ENCODE data around the gene IGSF9. TPM values are rescaled to one million over a fixed set of nuclear protein-coding genes. Genes with fewer than 3 reads are reported as not detected.

Gene IGSF9
- total and polyA plus RNA-seq, 2 of the 13 experiments (the other 11 are each of a cell fraction or from before 2014, with no cell fraction given), result 0.03 TPM; not detected in 1

DNA sequence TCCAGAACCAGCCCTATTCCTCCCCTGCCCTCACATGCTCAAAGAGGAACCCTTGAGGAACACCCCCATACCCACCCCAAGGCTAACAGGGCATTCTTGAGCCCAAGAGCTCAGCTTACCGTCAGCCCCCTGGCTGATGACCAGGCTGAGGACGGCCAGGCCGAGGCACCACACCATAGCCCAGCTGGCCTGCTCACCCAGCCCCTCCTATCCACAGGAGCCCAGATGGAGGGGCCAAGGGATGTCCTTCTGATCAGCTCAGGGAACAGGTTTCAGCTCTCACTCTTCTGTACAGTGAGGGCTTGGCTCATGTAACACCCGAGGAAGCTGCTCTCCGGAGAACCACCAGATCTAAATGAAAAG, 2.2 kb downstream of the IGSF9 start:
- no peak overlapping the region for H3K27ac ChIP-seq (ENCODE audit: extremely low read length, insufficient read depth, low read length)
- no peaks in the 10 kb centered on the region for H3K79me2 ChIP-seq (ENCODE audit: insufficient read depth, low read length)
- CTCF ChIA-PET (ENCODE audit: low intra/inter-chr PET ratio, low total read pairs), result no interaction called here
- no peak overlapping the region for H3K4me3 ChIP-seq (replicated peaks in 1 of 3; ENCODE audit: insufficient read depth in 1 of 3, low read depth in 2 of 3, low read length in 3 of 3)
- DNase-seq (ENCODE audit: low spot score), result no peak
- no peak for TF ChIP-seq PTBP1 (IDR thresholded peaks at IDR 0.05; ENCODE audit: low read depth, low read length, poor library complexity, severe bottlenecking)
- no peak for TF ChIP-seq MIXL1 (CRISPR knock-in tag; IDR thresholded peaks at IDR 0.05)
- TF ChIP-seq SNAI1 (CRISPR knock-in tag; IDR thresholded peaks at IDR 0.05; ENCODE audit: borderline replicate concordance), result no peak
- TF ChIP-seq ZNF883 (CRISPR knock-in tag; IDR thresholded peaks at IDR 0.05; ENCODE audit: not compliant biosample characterization), result no peak
- TF ChIP-seq, protein P1, sequence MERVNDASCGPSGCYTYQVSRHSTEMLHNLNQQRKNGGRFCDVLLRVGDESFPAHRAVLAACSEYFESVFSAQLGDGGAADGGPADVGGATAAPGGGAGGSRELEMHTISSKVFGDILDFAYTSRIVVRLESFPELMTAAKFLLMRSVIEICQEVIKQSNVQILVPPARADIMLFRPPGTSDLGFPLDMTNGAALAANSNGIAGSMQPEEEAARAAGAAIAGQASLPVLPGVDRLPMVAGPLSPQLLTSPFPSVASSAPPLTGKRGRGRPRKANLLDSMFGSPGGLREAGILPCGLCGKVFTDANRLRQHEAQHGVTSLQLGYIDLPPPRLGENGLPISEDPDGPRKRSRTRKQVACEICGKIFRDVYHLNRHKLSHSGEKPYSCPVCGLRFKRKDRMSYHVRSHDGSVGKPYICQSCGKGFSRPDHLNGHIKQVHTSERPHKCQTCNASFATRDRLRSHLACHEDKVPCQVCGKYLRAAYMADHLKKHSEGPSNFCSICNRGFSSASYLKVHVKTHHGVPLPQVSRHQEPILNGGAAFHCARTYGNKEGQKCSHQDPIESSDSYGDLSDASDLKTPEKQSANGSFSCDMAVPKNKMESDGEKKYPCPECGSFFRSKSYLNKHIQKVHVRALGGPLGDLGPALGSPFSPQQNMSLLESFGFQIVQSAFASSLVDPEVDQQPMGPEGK (CRISPR knock-in tag; IDR thresholded peaks at IDR 0.05), result no peak
- TF ChIP-seq SAP130 (CRISPR knock-in tag; IDR thresholded peaks at IDR 0.05; ENCODE audit: low read depth), result no peak
- TF ChIP-seq, protein P2, sequence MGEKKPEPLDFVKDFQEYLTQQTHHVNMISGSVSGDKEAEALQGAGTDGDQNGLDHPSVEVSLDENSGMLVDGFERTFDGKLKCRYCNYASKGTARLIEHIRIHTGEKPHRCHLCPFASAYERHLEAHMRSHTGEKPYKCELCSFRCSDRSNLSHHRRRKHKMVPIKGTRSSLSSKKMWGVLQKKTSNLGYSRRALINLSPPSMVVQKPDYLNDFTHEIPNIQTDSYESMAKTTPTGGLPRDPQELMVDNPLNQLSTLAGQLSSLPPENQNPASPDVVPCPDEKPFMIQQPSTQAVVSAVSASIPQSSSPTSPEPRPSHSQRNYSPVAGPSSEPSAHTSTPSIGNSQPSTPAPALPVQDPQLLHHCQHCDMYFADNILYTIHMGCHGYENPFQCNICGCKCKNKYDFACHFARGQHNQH (CRISPR knock-in tag; IDR thresholded peaks at IDR 0.05), result no peak
- TF ChIP-seq, protein P3, sequence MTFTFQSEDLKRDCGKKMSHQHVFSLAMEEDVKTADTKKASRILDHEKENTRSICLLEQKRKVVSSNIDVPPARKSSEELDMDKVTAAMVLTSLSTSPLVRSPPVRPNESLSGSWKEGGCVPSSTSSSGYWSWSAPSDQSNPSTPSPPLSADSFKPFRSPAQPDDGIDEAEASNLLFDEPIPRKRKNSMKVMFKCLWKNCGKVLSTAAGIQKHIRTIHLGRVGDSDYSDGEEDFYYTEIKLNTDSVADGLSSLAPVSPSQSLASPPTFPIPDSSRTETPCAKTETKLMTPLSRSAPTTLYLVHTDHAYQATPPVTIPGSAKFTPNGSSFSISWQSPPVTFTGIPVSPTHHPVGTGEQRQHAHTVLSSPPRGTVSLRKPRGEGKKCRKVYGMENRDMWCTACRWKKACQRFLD (CRISPR knock-in tag; IDR thresholded peaks at IDR 0.05; ENCODE audit: borderline replicate concordance), result no peak
- no peak for TF ChIP-seq KAT7 (CRISPR knock-in tag; IDR thresholded peaks at IDR 0.05; ENCODE audit: borderline replicate concordance)
- TF ChIP-seq ZNF143 (CRISPR knock-in tag; IDR thresholded peaks at IDR 0.05), result no peak
- TF ChIP-seq, protein P4, sequence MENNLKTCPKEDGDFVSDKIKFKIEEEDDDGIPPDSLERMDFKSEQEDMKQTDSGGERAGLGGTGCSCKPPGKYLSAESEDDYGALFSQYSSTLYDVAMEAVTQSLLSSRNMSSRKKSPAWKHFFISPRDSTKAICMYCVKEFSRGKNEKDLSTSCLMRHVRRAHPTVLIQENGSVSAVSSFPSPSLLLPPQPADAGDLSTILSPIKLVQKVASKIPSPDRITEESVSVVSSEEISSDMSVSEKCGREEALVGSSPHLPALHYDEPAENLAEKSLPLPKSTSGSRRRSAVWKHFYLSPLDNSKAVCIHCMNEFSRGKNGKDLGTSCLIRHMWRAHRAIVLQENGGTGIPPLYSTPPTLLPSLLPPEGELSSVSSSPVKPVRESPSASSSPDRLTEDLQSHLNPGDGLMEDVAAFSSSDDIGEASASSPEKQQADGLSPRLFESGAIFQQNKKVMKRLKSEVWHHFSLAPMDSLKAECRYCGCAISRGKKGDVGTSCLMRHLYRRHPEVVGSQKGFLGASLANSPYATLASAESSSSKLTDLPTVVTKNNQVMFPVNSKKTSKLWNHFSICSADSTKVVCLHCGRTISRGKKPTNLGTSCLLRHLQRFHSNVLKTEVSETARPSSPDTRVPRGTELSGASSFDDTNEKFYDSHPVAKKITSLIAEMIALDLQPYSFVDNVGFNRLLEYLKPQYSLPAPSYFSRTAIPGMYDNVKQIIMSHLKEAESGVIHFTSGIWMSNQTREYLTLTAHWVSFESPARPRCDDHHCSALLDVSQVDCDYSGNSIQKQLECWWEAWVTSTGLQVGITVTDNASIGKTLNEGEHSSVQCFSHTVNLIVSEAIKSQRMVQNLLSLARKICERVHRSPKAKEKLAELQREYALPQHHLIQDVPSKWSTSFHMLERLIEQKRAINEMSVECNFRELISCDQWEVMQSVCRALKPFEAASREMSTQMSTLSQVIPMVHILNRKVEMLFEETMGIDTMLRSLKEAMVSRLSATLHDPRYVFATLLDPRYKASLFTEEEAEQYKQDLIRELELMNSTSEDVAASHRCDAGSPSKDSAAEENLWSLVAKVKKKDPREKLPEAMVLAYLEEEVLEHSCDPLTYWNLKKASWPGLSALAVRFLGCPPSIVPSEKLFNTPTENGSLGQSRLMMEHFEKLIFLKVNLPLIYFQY (CRISPR knock-in tag; IDR thresholded peaks at IDR 0.05; ENCODE audit: borderline replicate concordance), result no peak
- TF ChIP-seq, protein P5, sequence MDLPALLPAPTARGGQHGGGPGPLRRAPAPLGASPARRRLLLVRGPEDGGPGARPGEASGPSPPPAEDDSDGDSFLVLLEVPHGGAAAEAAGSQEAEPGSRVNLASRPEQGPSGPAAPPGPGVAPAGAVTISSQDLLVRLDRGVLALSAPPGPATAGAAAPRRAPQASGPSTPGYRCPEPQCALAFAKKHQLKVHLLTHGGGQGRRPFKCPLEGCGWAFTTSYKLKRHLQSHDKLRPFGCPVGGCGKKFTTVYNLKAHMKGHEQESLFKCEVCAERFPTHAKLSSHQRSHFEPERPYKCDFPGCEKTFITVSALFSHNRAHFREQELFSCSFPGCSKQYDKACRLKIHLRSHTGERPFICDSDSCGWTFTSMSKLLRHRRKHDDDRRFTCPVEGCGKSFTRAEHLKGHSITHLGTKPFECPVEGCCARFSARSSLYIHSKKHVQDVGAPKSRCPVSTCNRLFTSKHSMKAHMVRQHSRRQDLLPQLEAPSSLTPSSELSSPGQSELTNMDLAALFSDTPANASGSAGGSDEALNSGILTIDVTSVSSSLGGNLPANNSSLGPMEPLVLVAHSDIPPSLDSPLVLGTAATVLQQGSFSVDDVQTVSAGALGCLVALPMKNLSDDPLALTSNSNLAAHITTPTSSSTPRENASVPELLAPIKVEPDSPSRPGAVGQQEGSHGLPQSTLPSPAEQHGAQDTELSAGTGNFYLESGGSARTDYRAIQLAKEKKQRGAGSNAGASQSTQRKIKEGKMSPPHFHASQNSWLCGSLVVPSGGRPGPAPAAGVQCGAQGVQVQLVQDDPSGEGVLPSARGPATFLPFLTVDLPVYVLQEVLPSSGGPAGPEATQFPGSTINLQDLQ (CRISPR knock-in tag; IDR thresholded peaks at IDR 0.05), result no peak
- ATAC-seq, result no peak
- in situ Hi-C loops (cut with HindIII; ENCODE audit: extremely low pct_ligation_motif_present, low pct_unique_long_range_greater_than_20kb) (no loop called here), intact Hi-C loops (cut with micrococcal nuclease; ENCODE audit: unreplicated experiment) (no loop called here)
- no peaks in the 10 kb centered on the region for H3K36me3 ChIP-seq (replicated peaks in 1 of 2; ENCODE audit: control insufficient read depth in 1 of 2, insufficient read depth in 2 of 2, low read length in 2 of 2)
- no peak overlapping the region for H3K9ac ChIP-seq (ENCODE audit: insufficient read depth, low read depth, low read length)
- WGBS (ENCODE audit: low lambda C conversion rate), result 36% methylated on average over 4 of the region's 5 CpGs
- peaks cover 18% of the 10 kb centered on the region for H3K4me1 ChIP-seq (ENCODE audit: insufficient read depth, low read length)
- H3K27me3 ChIP-seq (ENCODE audit: control insufficient read depth in 1 of 2, insufficient read depth in 2 of 2, low read length in 2 of 2), result peaks cover 14 to 73% of the 10 kb centered on the region in 2 experiments; a peak in 4 of 5 replicates
- no TSS peak for BruUV-seq (replicated peaks)
- no peaks in the 10 kb centered on the region for H3K9me3 ChIP-seq (ENCODE audit: low read length)
- H2AFZ ChIP-seq (ENCODE audit: low read length), result no peak overlapping the region
- FAIRE-seq, result no peak
- POLR2A ChIA-PET, result no interaction called here
- H4K20me1 ChIP-seq (ENCODE audit: insufficient read depth, low read length), result no peaks in the 10 kb centered on the region
- no peak overlapping the region for H3K4me2 ChIP-seq (ENCODE audit: low read depth, low read length)
